A204.1 (cell line): ENCODE results near the gene ID4.
A peak's percentile ranks its signal among the peaks of the same experiment; 100 is the strongest.

Experiments
- FAIRE-seq: peaks from 2 replicates; lab custom pipeline; 2012; peaks lifted over from hg19 to GRCh38; lab: Jason Lieb, UNC

The ID4 gene

DNA sequence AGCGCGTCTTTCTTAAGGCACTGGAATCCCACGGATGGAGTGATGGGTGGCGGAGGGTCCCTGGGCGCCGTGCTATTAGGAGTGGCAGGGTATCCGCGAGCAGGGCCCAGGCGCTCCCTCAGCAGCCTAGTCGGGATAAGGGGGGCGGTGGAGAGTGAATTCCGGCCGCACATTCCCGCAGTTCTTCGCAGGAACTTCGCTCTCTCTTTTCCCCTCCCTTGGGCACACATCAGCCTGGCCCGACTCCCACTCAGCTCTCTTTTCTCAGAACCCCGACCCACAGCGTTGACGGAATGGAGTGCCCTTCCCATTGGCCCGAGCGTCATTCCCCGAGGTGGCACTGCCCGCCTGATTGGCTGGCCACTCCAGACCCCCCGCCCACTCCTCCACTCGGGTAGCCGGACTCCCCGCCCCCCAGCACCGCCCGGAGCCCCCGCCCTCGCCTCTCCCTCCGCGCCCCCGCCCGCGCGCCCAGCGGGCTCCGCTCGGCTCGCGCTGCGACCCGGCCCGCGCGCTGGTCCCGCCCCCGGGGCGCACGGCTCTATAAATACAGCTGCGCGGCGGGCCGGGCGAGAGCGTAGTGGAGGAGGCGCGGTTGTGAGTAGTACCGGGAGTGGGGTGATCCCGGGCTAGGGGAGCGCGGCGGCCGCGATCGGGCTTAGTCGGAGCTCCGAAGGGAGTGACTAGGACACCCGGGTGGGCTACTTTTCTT is at the start of gene ID4:
Gene ID4, plus strand, starts transcription at position 572 of the 712 bp plus-strand sequence. CDS start 385 bp downstream, outside the sequence.
- no peak for FAIRE-seq

DNA sequence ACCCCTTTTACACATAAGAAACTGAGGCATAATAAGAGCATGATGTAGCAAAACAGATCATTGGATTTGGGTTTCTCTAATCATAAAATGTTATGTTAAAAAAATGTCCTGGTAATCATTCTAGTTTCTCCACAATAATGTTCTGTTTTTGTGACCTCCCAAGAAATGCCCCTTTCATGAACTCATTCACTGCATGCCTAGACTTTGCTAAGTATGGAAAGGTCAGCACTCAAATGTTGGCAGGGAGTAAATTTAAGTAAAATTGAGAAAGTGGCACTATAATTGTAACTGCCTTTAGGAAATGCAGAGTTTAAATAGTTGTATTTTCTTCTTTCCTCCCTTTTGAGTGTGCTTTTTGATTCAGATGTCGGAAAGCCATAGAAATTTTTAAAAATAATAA is 48.5 kb upstream of the ID4 start:
- no peak for FAIRE-seq

- no peak for FAIRE-seq
These were observed 47.9 kb upstream of the ID4 start for GRCh38 chr6:19789100-19789803.

DNA sequence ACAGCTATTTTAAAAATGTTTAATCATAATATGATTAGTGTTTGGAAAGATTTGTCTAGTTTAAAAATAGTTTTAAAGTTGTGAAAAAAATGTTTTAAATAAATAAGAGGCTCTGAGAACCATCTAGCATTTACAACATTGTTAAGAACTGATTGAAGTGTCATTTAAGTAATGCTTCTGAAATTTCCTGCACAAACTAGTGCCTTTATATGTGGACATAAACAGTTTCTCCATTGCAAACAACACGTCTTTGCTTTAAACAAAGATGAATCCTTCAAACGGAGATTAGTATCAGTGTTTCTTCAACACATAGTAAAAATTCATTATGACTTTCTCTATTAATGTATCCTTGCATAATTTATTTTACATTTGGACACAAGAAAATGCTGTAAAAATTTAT is 45.9 kb upstream of the ID4 start:
- no peak for FAIRE-seq

DNA sequence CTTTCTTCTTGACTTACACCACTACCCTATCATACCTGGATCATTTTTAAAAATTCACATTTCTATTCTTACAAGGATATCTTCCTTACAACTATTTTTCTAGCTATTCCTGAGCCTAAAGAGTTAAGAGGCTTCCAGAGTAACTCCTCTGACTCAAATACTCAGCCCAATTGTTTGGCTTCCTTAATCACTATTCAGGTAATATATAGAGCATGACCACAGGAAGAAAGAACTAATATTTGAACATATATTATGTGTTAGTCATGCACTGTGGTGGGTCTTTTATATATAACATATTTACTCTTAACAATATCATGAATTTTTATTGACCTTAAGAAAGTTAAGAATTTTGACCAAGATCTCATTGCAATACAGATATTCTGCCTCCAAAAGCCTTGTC is 42.0 kb upstream of the ID4 start:
- FAIRE-seq: no peak

- no peak for FAIRE-seq
These were observed 40.7 kb upstream of the ID4 start for GRCh38 chr6:19796452-19796851.

GRCh38 chr6:19798362-19798761 is 38.8 kb upstream of the ID4 start:
- FAIRE-seq: no peak

DNA sequence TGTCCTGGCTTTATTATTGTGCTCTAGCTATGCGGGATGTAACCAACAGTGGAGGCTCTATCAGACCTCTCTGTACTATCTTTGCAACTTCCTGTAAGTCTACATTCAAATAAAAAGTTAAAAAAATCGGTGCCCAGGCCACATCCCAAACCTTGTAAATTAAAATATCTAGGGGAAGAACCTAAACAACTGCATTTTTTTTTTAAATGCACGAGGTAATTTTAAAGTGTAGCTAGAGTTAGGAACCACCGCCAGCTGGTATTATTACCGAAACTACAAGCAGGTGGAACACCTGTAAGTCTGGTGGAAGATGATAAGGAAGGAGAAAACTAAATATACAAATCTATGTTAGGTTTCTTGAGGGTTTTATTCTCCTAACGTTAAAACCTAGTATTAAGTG is 34.5 kb upstream of the ID4 start:
- FAIRE-seq: no peak

DNA sequence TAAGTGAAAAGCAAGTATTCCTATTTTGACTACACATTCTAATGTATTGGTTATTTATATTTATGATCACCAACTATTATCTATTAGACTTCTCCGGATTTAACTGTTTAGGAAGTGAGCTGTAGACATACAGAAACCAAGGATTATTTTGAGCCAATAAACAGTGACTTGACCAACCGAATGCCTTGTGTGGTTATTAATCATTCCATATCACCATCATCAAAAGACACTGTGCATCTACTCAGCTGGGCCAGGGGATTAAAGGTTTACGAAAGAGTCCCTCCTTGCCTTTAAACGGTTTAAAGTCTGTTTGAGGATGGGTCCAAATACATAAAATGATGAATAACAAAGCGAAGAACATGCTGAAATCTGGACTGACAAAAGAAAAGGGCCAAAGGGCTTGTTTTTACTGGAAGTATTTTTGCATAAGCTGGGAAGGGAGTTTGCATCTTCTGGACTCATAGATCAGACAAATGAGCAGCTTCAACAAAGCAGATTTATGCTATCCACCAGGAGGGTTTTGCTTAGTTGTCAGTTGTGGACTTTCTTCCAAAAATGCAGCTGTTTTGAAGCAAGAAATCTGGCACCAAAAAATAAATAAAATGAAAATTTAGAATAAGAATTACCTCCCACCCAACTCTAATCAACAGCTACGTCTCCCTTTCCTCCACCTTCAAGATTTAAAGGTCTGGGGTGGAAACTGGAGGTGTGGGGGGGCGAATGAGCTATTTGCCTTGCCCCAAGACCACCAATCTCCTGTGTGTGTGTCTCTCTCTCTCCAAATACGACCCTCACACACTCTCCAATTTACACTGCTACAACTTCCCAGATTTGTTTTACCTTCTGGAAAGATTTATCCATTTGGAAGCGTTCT is 33.6 kb upstream of the ID4 start:
- FAIRE-seq: no peak

GRCh38 chr6:19804205-19805128 is 32.7 kb upstream of the ID4 start:
- FAIRE-seq: no peak

DNA sequence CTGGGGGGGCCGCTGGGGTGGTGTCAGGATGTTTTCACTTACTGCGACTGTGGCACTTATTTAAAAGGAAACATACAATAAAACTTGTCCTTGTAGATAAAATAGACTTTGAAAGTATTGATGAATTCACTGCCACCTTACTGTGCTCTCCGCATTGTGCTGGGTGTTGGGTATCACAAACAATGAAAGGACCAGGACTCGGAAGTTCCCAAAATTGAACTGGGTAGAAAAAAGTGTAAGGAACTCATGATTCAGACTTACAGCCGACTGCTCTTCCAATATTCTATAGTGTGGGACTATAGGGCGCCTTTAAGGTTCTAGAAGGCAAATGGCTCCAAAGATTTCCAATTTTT is 32.1 kb upstream of the ID4 start:
- FAIRE-seq: no peak

DNA sequence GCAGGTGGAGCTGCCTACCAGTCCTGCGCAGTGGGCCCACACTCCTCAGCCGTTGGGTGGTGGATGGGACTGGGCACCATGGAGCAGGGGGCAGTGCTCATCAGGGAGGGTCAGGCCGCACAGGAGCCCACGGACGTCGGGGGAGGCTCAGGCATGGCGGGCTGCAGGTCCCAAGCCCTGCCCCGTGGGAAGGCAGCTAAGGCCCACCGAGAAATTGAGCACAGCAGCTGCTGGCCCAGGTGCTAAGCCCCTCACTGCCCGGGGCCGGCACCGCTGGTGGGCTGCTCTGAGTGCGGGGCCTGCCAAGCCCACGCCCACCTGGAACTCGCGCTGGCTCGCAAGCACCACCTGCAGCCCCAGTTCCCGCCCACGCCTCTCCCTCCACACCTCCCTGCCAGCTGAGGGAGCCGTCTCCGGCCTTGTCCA is 30.2 kb upstream of the ID4 start:
- FAIRE-seq: no peak

GRCh38 chr6:19811397-19812079 is 25.6 kb upstream of the ID4 start:
- no peak for FAIRE-seq

- FAIRE-seq: peak; percentile 55
These were observed 24.6 kb upstream of the ID4 start for GRCh38 chr6:19812512-19813119.

DNA sequence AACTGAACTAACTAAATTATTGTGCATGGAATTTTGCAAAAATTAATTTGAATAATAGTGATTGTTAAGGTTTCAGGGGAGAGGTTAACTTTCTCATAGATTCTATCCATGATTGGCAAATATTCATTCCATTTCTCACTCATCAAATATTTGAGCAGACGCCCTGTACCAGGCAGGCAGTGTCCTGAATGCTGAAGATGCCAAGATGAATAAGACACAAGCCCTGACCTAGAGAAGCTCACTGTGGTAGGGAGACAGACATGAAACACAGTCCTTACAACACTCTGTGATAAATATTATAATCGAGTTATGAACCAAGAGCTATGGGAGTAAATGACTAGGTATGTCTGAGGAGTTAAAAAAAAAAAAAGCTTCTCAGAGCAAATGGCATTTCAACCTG is 18.4 kb upstream of the ID4 start:
- no peak for FAIRE-seq

GRCh38 chr6:19824058-19824807 is 12.9 kb upstream of the ID4 start:
- FAIRE-seq: no peak

- no peak for FAIRE-seq
These were observed 9.9 kb upstream of the ID4 start for GRCh38 chr6:19827247-19827646.

DNA sequence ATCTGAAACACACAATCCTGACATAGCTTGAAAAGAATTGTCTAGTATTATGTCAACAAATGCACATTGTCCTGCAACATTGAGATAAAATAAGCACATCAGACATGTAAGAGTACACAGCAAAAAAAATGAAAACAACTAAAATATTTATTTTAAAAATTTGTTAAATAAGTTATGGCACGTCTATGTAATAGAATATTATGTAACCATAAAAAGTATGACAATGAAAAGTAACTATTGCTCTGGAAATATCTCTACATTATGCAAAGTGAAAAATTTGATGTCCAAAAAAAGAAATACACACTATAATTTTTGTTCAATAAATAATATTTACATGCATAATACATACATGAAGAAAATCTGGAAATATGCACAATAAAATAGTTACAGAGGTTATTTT is 9.3 kb upstream of the ID4 start:
- peak; percentile 25 for FAIRE-seq

DNA sequence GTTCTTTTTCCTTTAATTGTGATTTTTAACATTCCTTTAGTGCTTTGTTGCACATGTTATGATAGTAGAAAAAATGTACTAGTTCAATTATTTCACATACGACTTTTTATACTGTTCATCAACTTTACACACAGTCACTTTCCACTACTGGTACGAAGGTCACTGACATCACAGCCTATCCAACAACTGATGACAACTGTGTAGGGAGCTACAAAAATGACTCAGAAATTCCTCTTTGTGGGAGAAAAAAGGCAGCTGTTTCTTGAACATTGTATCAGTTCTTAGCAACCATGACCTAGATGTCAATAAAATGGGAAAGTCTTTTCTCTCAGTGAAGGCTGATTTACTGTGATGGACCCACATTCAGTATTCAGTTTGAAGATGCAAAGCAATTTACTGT is 7.0 kb upstream of the ID4 start:
- no peak for FAIRE-seq

- no peak for FAIRE-seq
These were observed 5.8 kb upstream of the ID4 start for GRCh38 chr6:19831358-19831757.
